GM21360 (cell line): Measurements from ENCODE around the gene SRRT.
"Not testable (repeated sequence)": the region's sequence is repeated elsewhere in the genome, so short reads cannot be mapped to it uniquely, and the experiment has no call there.

Experiments used
- ATAC-seq: cut with Tn5 transposase; IDR thresholded peaks from one replicate; pipeline ENCODE4 v1.9.1; 2021; ENCODE audit warnings: mild to moderate bottlenecking, moderate library complexity; ENCODE audit not compliant: unreplicated experiment

SRRT gene

GRCh38 chr7:100854899-100855298, 20.0 kb upstream of the SRRT start:
- not testable (repeated sequence) for ATAC-seq

- ATAC-seq = no peak
Measured at GRCh38 chr7:100855515-100855914, 19.4 kb upstream of the SRRT start.

GRCh38 chr7:100856871-100857282, 18.0 kb upstream of the SRRT start:
- ATAC-seq = no peak

GRCh38 chr7:100859856-100860255, 15.0 kb upstream of the SRRT start:
- no peak for ATAC-seq

- ATAC-seq = no peak
Measured at GRCh38 chr7:100860702-100861615, 13.9 kb upstream of the SRRT start.

GRCh38 chr7:100861616-100861985, 13.3 kb upstream of the SRRT start:
- ATAC-seq = no peak

- no peak for ATAC-seq
Measured at GRCh38 chr7:100863406-100863950, 11.4 kb upstream of the SRRT start.

- ATAC-seq = no peak
Measured at GRCh38 chr7:100864263-100864845, 10.5 kb upstream of the SRRT start.

GRCh38 chr7:100865372-100865911, 9.5 kb upstream of the SRRT start:
- no peak for ATAC-seq

GRCh38 chr7:100865938-100866728, 8.8 kb upstream of the SRRT start:
- no peak for ATAC-seq

GRCh38 chr7:100866729-100867039, 8.2 kb upstream of the SRRT start:
- no peak for ATAC-seq

GRCh38 chr7:100867040-100867775, 7.7 kb upstream of the SRRT start, which contains the start of gene TRIP6:
Gene TRIP6, plus strand, starts transcription at chr7:100867387. Its CDS starts 111 bp downstream, at chr7:100867498.
- ATAC-seq = no peak

- ATAC-seq = no peak
Measured at GRCh38 chr7:100867776-100868485, 7.0 kb upstream of the SRRT start.

- no peak for ATAC-seq
Measured at GRCh38 chr7:100873599-100874299, 1.2 kb upstream of the SRRT start.

GRCh38 chr7:100874300-100874576, 665 bp upstream of the SRRT start:
- no peak for ATAC-seq

GRCh38 chr7:100875356-100875751, 451 bp downstream of the SRRT start:
- peak; percentile 24 for ATAC-seq

GRCh38 chr7:100878013-100878412, 3.1 kb downstream of the SRRT start:
- ATAC-seq = no peak

- ATAC-seq = no peak
Measured at GRCh38 chr7:100878685-100879084, 3.8 kb downstream of the SRRT start.

- ATAC-seq = no peak
Measured at GRCh38 chr7:100879685-100880261, 4.9 kb downstream of the SRRT start.
